Naive thymus-derived CD4-positive, alpha-beta T cell (primary cell): ENCODE measurements around the gene TMTC2. TPM values are rescaled to one million over a fixed set of nuclear protein-coding genes. Genes with fewer than 3 reads are reported as not detected.

ENCODE experiments used
- ATAC-seq: fragments of 150-1000 bp; cut with Tn5 transposase; 2 replicates; pipeline ENCODE4 v1.10.0; 2021; ENCODE audit warnings: mild to moderate bottlenecking, moderate library complexity
- CTCF ChIA-PET: fragments of 350-600 bp; sonication (Branson Sonifier 250); formaldehyde crosslinking; loops from one replicate; lab custom pipeline; 2021; ENCODE audit warnings: antibody characterized with exemption; lab: Charles Lee
- POLR2A ChIA-PET: fragments of 350-600 bp; sonication (Branson Sonifier 250); formaldehyde crosslinking; loops from one replicate; lab custom pipeline; 2021; ENCODE audit warnings: antibody characterized with exemption, inconsistent platforms; lab: Charles Lee
- DNase-seq, 9 donors: peaks; one replicate each; pipeline versions ENCODE4 v3.0.0 to v3.0.0-alpha.2; 2020 to 2022; ENCODE audit warnings: mixed read lengths in 1 of 9
- H3K27ac ChIP-seq: one replicate; pipeline ENCODE4 v1.7.0; 2013; ENCODE audit warnings: mild to moderate bottlenecking, low read depth, low read length, moderate library complexity
- H3K27me3 ChIP-seq, 2 donors: one replicate each; pipeline ENCODE4 v1.7.0; 2013; ENCODE audit warnings: low read length in 2 of 2, mild to moderate bottlenecking in 2 of 2, moderate library complexity in 2 of 2; ENCODE audit not compliant: control insufficient read depth in 2 of 2, insufficient read depth in 2 of 2
- H3K36me3 ChIP-seq, 3 experiments: 1 replicate in 2 of 3; 2 replicates in 1 of 3; pipeline ENCODE4 v1.7.0; 2013; ENCODE audit warnings: low read length in 3 of 3, mild to moderate bottlenecking in 3 of 3, moderate library complexity in 1 of 3; ENCODE audit not compliant: insufficient read depth in 3 of 3, control insufficient read depth in 2 of 3
- H3K4me1 ChIP-seq, 2 donors: one replicate each; pipeline ENCODE4 v1.7.0; 2013; ENCODE audit warnings: low read length in 2 of 2, mild to moderate bottlenecking in 2 of 2, moderate library complexity in 1 of 2; ENCODE audit not compliant: control insufficient read depth in 2 of 2, insufficient read depth in 2 of 2
- H3K4me3 ChIP-seq: 2 replicates; pipeline ENCODE4 v1.7.0; 2013; ENCODE audit warnings: mild to moderate bottlenecking, low read length
- H3K9me3 ChIP-seq, 3 experiments: 1 replicate in 2 of 3; 2 replicates in 1 of 3; pipeline ENCODE4 v1.7.0; 2013; ENCODE audit warnings: low read length in 3 of 3; ENCODE audit not compliant: control insufficient read depth in 2 of 3
- H3K27ac Mint-ChIP-seq, 9 donors: one replicate each; pipeline ENCODE4 v1.8.0; 2020 to 2022; ENCODE audit warnings: mixed read lengths in 9 of 9, mild to moderate bottlenecking in 8 of 9, moderate library complexity in 5 of 9, inconsistent platforms in 2 of 9
- H3K27me3 Mint-ChIP-seq, 5 donors: one replicate each; pipeline ENCODE4 v1.8.0; 2021 to 2022; ENCODE audit warnings: mixed read lengths in 5 of 5, mild to moderate bottlenecking in 1 of 5
- H3K36me3 Mint-ChIP-seq, 5 donors: one replicate each; pipeline ENCODE4 v1.8.0; 2020 to 2022; ENCODE audit warnings: mixed read lengths in 5 of 5, mild to moderate bottlenecking in 3 of 5, inconsistent platforms in 1 of 5
- H3K4me1 Mint-ChIP-seq, 7 donors: one replicate each; pipeline ENCODE4 v1.8.0; 2020 to 2022; ENCODE audit warnings: mixed read lengths in 7 of 7, mild to moderate bottlenecking in 3 of 7, inconsistent platforms in 1 of 7
- H3K4me3 Mint-ChIP-seq, 10 donors: one replicate each; pipeline ENCODE4 v1.8.0; 2020 to 2022; ENCODE audit warnings: mild to moderate bottlenecking in 10 of 10, mixed read lengths in 10 of 10, moderate library complexity in 6 of 10, inconsistent platforms in 2 of 10
- H3K9me3 Mint-ChIP-seq, 11 donors: one replicate each; pipeline ENCODE4 v1.8.0; 2020 to 2022; ENCODE audit warnings: mixed read lengths in 11 of 11, mild to moderate bottlenecking in 4 of 11, inconsistent platforms in 1 of 11, moderate library complexity in 1 of 11
- intact Hi-C, 2 donors: fragments of 100-400 bp; cut with micrococcal nuclease; formaldehyde crosslinking; loops; one replicate each; pipeline ENCODE4 v1.15.1; 2023
- polyA plus RNA-seq, 2 donors: library from polyadenylated mRNA; unstranded; fragments of 300-500 nt; fragmentation: Illumina TruSeq; gene quantifications; one replicate each; pipeline ENCODE4 v1.2.3, GENCODE V29; 2021
- total RNA-seq, 6 experiments: library from RNA in 5 of 6; stranded (reverse) in 5 of 6; gene quantifications; 1 replicate in 5 of 6; 2 replicates in 1 of 6; pipeline ENCODE4 v1.2.3 and lab custom pipeline; 2021 to 2026

TMTC2 gene
- total and polyA plus RNA-seq, 7 experiments from 2014 or later: 3.1 to 11.1 (median 4.7) TPM; not detected in 2

DNA sequence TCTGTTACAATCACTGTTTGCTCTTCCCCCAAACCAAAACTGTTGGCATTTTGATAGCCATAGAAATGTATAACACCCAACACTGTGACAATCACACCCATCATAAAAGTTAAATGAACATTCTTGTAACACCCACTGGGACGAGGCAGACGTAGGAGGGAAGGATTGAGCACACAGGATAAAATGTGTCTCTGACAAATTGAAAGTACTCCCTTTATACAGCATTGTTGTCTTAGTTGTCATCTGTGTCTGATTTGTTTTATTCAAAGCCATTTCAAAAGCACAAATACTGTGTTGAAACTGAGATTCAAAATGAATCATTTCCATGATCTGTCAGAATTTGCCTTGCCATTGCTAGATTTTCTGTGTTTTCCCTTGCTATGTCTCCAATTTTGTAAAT is 436.3 kb downstream of the TMTC2 start:
- Histone ChIP-seq H3K9me3 (no peaks in the 10 kb centered on the region), H3K27ac (no peak overlapping the region), H3K4me1 (no peaks in the 10 kb centered on the region), H3K4me3 (no peak overlapping the region), H3K27me3 (no peaks in the 10 kb centered on the region), H3K36me3 (no peaks in the 10 kb centered on the region)
- ATAC-seq: no peak
- no peaks in the 10 kb centered on the region for H3K4me1 Mint-ChIP-seq
- intact Hi-C loops: no loop called here
- H3K4me3 Mint-ChIP-seq: no peak overlapping the region
- H3K27me3 Mint-ChIP-seq: peaks cover 0 to 4% (median 0%) of the 10 kb centered on the region in 5 donors
- no peak for DNase-seq
- CTCF ChIA-PET: no interaction called here
- peaks cover 0 to 6% (median 0%) of the 10 kb centered on the region in 11 donors for H3K9me3 Mint-ChIP-seq
- POLR2A ChIA-PET: no interaction called here
- no peak overlapping the region for H3K27ac Mint-ChIP-seq
- H3K36me3 Mint-ChIP-seq: peaks cover 0 to 3% (median 0%) of the 10 kb centered on the region in 5 donors

DNA sequence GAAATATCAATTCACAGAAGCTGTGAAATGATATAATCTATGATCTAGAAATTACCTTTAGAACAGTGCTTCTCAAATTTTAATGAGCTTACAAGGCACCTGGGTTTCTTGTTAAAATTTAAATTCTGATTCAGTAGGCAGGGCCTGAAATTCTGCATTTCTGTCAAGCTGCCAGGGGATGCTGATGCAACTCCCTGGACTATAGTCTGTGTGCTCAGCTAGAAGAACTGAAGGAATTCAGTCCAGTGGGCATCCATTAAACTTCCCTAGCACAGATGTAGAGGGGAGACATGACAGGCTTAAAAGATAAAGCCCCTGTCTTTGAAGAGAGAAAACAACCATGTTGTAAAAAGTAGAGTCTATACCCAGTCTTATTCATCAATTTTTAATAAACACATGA is 441.8 kb downstream of the TMTC2 start:
- Mint-ChIP-seq H3K27me3 (no peaks in the 10 kb centered on the region), H3K4me1 (no peaks in the 10 kb centered on the region), H3K9me3 (no peaks in the 10 kb centered on the region), H3K4me3 (no peak overlapping the region), H3K36me3 (no peaks in the 10 kb centered on the region), H3K27ac (no peak overlapping the region)
- no peaks in the 10 kb centered on the region for H3K36me3 ChIP-seq
- H3K9me3 ChIP-seq: no peaks in the 10 kb centered on the region
- ATAC-seq (no peak), DNase-seq (no peak)
- ChIA-PET CTCF (interaction anchor here (0.9 kb wide), 1 partner anchor 8 kb away, joined by 3 read pairs; no protein-coding TSS in a partner anchor), POLR2A (interaction anchor here (0.7 kb wide), 1 partner anchor 565 kb away, joined by 3 read pairs; no protein-coding TSS in a partner anchor)
- no peaks in the 10 kb centered on the region for H3K27me3 ChIP-seq
- no peak overlapping the region for H3K4me3 ChIP-seq
- H3K27ac ChIP-seq: no peak overlapping the region
- intact Hi-C loops: no loop called here
- H3K4me1 ChIP-seq: no peaks in the 10 kb centered on the region

DNA sequence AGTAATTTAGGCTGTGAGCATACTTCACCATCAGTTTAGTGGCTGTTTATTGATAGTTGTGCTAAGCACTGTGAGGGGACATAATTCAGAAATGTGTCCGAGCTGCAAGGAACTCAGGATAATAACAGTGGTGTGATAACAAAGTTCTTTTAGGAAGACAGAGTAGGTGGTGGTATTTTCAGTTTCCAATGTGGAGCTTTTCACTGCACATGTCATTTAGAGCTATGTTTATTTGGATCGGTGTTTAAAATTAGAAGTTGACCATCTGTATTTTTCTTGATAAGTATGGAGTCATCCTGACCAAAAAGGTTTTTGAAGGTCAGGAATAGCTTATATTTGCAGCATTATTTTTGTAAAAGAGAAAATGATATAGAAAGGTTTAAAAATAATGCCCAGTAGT is 443.5 kb downstream of the TMTC2 start:
- Histone ChIP-seq H3K27ac (no peak overlapping the region), H3K4me3 (no peak overlapping the region), H3K4me1 (no peaks in the 10 kb centered on the region), H3K27me3 (no peaks in the 10 kb centered on the region), H3K36me3 (no peaks in the 10 kb centered on the region), H3K9me3 (no peaks in the 10 kb centered on the region)
- Mint-ChIP-seq H3K27me3 (no peaks in the 10 kb centered on the region), H3K4me1 (no peaks in the 10 kb centered on the region), H3K9me3 (no peaks in the 10 kb centered on the region), H3K36me3 (no peaks in the 10 kb centered on the region), H3K27ac (no peak overlapping the region), H3K4me3 (no peak overlapping the region)
- ChIA-PET POLR2A (no interaction called here), CTCF (interaction anchor here (0.6 kb wide), 1 partner anchor 924 kb away, joined by 4 read pairs; no protein-coding TSS in a partner anchor)
- ATAC-seq: no peak
- DNase-seq: no peak
- intact Hi-C loops: no loop called here

DNA sequence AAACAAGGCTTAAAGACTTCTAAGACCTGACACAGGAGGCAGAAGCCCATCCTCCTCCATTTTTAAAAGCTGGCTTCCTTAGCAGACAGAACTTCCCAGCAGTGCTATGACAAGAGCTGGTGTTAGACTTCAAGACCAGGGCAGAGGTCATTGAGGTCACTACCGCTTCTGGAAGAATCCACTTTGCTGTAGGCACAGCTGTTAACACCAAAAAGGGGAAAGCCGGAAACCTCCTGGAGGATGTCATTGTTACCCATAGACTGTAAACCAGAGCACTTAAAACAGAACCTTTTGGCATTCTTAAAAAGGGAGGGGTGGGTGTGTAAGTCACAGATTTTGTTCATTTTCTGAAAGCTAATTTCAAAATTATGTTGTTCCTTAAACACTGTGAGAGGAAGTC is 445.7 kb downstream of the TMTC2 start:
- CTCF ChIA-PET: no interaction called here
- intact Hi-C loops: no loop called here
- H3K4me1 Mint-ChIP-seq: no peaks in the 10 kb centered on the region

DNA sequence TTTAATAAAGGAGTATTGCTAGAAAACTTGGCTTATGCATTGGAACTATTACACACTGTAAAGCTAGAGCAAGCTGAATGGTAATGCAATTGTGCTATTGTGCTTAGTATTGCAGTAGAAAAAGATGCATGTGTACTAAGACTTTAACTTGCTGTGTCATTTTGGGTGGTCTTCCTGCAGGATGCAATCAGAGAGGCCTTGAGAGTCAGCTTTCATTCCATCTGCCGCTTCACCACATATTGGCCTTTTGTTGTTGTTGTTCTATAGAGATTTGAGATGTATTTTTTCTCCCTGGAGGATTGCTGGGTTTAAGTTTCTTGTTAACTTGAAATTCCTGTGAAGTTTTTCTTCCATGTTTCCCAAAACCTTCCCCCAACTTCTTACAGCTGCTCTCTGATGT is 449.7 kb downstream of the TMTC2 start:
- Histone ChIP-seq H3K9me3 (no peaks in the 10 kb centered on the region), H3K36me3 (no peaks in the 10 kb centered on the region), H3K4me3 (no peak overlapping the region), H3K27ac (no peak overlapping the region), H3K4me1 (no peaks in the 10 kb centered on the region), H3K27me3 (no peaks in the 10 kb centered on the region)
- CTCF ChIA-PET: interaction anchor here (0.8 kb wide), 1 partner anchor 8 kb away, joined by 3 read pairs; no protein-coding TSS in a partner anchor
- Mint-ChIP-seq H3K4me1 (no peaks in the 10 kb centered on the region), H3K4me3 (no peak overlapping the region), H3K9me3 (peaks cover 0 to 7% (median 0%) of the 10 kb centered on the region in 11 donors), H3K27me3 (no peaks in the 10 kb centered on the region), H3K27ac (no peak overlapping the region), H3K36me3 (no peaks in the 10 kb centered on the region)
- ATAC-seq (no peak), DNase-seq (no peak)
- intact Hi-C loops: no loop called here
- POLR2A ChIA-PET: no interaction called here

More for the DNA sequence above, 445.7 kb downstream of the TMTC2 start:
- no peaks in the 10 kb centered on the region for H3K4me1 ChIP-seq
- DNase-seq (no peak), ATAC-seq (no peak)
- H3K27me3 Mint-ChIP-seq: no peaks in the 10 kb centered on the region
- H3K27ac ChIP-seq: no peak overlapping the region
- H3K9me3 ChIP-seq: no peaks in the 10 kb centered on the region
- POLR2A ChIA-PET: no interaction called here
- H3K27me3 ChIP-seq: no peaks in the 10 kb centered on the region
- no peak overlapping the region for H3K27ac Mint-ChIP-seq
- H3K9me3 Mint-ChIP-seq: no peaks in the 10 kb centered on the region
- H3K4me3 Mint-ChIP-seq: no peak overlapping the region
- no peaks in the 10 kb centered on the region for H3K36me3 ChIP-seq
- H3K4me3 ChIP-seq: no peak overlapping the region
- H3K36me3 Mint-ChIP-seq: no peaks in the 10 kb centered on the region

DNA sequence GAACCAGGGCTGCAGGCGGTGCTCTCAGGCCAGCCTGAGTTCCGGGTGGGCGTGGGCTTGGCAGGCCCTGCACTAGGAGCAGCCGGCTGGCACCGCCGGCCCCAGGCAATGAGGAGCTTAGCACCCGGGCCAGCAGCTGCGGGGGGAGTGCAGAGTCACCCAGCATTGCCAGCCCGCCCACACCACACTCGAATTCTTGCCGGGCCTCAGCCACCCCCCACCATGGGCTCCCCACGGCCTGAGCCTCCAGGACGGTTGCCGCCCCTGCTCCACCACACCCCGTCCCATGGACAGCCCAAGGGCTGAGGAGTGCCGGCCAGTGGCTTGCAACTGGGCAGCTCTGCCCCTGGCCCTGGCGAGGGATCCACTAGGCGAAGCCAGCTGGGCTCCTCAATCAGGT is 453.4 kb downstream of the TMTC2 start:
- POLR2A ChIA-PET: no interaction called here
- DNase-seq (peak in 1 of 9 donors; percentile 0), ATAC-seq (no peak)
- no peak overlapping the region for H3K27ac Mint-ChIP-seq
- H3K9me3 ChIP-seq: no peaks in the 10 kb centered on the region
- H3K4me1 ChIP-seq: no peaks in the 10 kb centered on the region
- H3K4me3 ChIP-seq: no peak overlapping the region
- H3K27me3 ChIP-seq: no peaks in the 10 kb centered on the region
- H3K4me1 Mint-ChIP-seq: no peaks in the 10 kb centered on the region
- H3K36me3 ChIP-seq: no peaks in the 10 kb centered on the region
- intact Hi-C loops: no loop called here
- CTCF ChIA-PET: no interaction called here
- no peaks in the 10 kb centered on the region for H3K27me3 Mint-ChIP-seq
- no peaks in the 10 kb centered on the region for H3K36me3 Mint-ChIP-seq
- H3K27ac ChIP-seq: no peak overlapping the region
- peaks cover 0 to 11% (median 3%) of the 10 kb centered on the region in 11 donors for H3K9me3 Mint-ChIP-seq
- H3K4me3 Mint-ChIP-seq: no peak overlapping the region

DNA sequence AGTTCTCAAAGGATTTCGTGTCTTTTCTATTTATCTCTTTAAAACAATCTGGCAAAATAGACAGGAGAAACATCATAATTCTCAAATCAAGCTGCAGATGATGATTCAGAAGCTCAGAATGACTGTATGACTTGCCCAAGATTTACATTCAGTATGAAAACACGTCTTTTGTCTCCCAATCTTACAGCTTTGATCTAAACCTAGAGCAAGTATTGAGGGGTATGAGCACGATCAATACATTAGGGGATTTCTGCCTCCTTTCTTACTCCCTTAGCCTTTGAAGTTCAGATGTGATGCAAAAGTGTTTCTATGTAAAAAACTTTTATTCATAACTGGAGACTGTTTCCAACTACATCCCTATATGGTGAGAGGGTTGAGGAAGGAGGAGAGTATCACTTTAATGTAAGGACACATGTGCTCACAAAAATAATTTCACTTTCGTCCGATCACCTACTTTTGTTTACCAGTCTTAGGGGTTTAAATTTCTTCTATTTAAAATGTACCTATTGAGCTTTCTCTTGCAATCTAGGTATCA is 454.8 kb downstream of the TMTC2 start:
- DNase-seq (no peak), ATAC-seq (no peak)
- no peaks in the 10 kb centered on the region for H3K27me3 Mint-ChIP-seq
- H3K4me1 ChIP-seq: no peaks in the 10 kb centered on the region
- H3K4me1 Mint-ChIP-seq: no peaks in the 10 kb centered on the region
- no peaks in the 10 kb centered on the region for H3K27me3 ChIP-seq
- no peak overlapping the region for H3K27ac ChIP-seq
- H3K4me3 Mint-ChIP-seq: no peak overlapping the region
- intact Hi-C loops: no loop called here
- no peaks in the 10 kb centered on the region for H3K36me3 Mint-ChIP-seq
- H3K36me3 ChIP-seq: no peaks in the 10 kb centered on the region
- H3K9me3 ChIP-seq: no peaks in the 10 kb centered on the region
- POLR2A ChIA-PET: no interaction called here
- H3K4me3 ChIP-seq: no peak overlapping the region
- CTCF ChIA-PET: no interaction called here
- no peak overlapping the region for H3K27ac Mint-ChIP-seq
- peaks cover 0 to 11% (median 3%) of the 10 kb centered on the region in 11 donors for H3K9me3 Mint-ChIP-seq
